ENCODE measurements around the gene ARV1.

Gene ARV1

GRCh38 chr1:230978491-230979388, at the start of gene ARV1, which contains the start of gene TTC13:
Gene ARV1 (plus strand): TSS chr1:230979094. CDS start chr1:230979106, 12 bp downstream.
Gene TTC13 (minus strand): TSS chr1:230978861. CDS start chr1:230978830, 31 bp downstream.
- DNase-seq: peak; percentile 95

- DNase-seq: no peak
Observed at GRCh38 chr1:230930986-230931385, 47.9 kb upstream of the ARV1 start.

- DNase-seq: no peak
Observed at GRCh38 chr1:230935852-230936251, 43.0 kb upstream of the ARV1 start.

GRCh38 chr1:230936475-230936874, 42.4 kb upstream of the ARV1 start:
- DNase-seq: no peak

GRCh38 chr1:230937371-230937770, 41.5 kb upstream of the ARV1 start:
- DNase-seq: no peak

- no peak for DNase-seq
Observed at GRCh38 chr1:230938924-230939368, 39.9 kb upstream of the ARV1 start.

GRCh38 chr1:230939806-230940489, 38.9 kb upstream of the ARV1 start:
- no peak for DNase-seq

- no peak for DNase-seq
Observed at GRCh38 chr1:230940848-230941247, 38.0 kb upstream of the ARV1 start.

GRCh38 chr1:230943048-230943593, 35.8 kb upstream of the ARV1 start:
- no peak for DNase-seq

GRCh38 chr1:230948301-230948700, 30.6 kb upstream of the ARV1 start:
- no peak for DNase-seq

GRCh38 chr1:230948903-230949302, 30.0 kb upstream of the ARV1 start:
- DNase-seq: no peak

- DNase-seq: no peak
Observed at GRCh38 chr1:230950404-230950803, 28.5 kb upstream of the ARV1 start.

- no peak for DNase-seq
Observed at GRCh38 chr1:230957580-230957989, 21.3 kb upstream of the ARV1 start.

GRCh38 chr1:230958370-230958769, 20.5 kb upstream of the ARV1 start:
- DNase-seq: no peak

GRCh38 chr1:230964896-230965295, 14.0 kb upstream of the ARV1 start:
- no peak for DNase-seq

GRCh38 chr1:230965535-230965934, 13.4 kb upstream of the ARV1 start:
- DNase-seq: no peak

GRCh38 chr1:230966358-230966873, 12.5 kb upstream of the ARV1 start:
- DNase-seq: no peak

- no peak for DNase-seq
Observed at GRCh38 chr1:230970432-230970831, 8.5 kb upstream of the ARV1 start.

- DNase-seq: no peak
Observed at GRCh38 chr1:230971771-230972170, 7.1 kb upstream of the ARV1 start.

GRCh38 chr1:230972855-230973271, 6.0 kb upstream of the ARV1 start:
- peak; percentile 41 for DNase-seq

GRCh38 chr1:230975636-230976035, 3.3 kb upstream of the ARV1 start:
- DNase-seq: no peak

GRCh38 chr1:230976360-230976759, 2.5 kb upstream of the ARV1 start:
- no peak for DNase-seq
